HepG2 (cell line): ENCODE results near the gene HDAC10. TPM values are rescaled to one million over a fixed set of nuclear protein-coding genes. Genes with fewer than 3 reads are reported as not detected.

Source experiments
- ATAC-seq: fragments of 200-7000 bp; cut with Tn5 transposase; 3 replicates; pipeline ENCODE4 v1.9.1; 2020; ENCODE audit warnings: mild to moderate bottlenecking, moderate library complexity
- BruUV-seq: library from RNA; stranded (reverse); fragments of 400-500 nt; replicated peaks from 2 replicates; lab custom pipeline; 2021; lab: Mats Ljungman, UMichigan
- CTCF ChIA-PET: fragments of 300-600 bp; formaldehyde crosslinking; extraction: SDS; loops from one replicate; lab custom pipeline; 2021; ENCODE audit warnings: low total read pairs, inconsistent platforms, low intra/inter-chr PET ratio; lab: Yijun Ruan, JAX
- POLR2A ChIA-PET: fragments of 350-600 bp; sonication (Branson Sonifier 250); formaldehyde crosslinking; loops from one replicate; lab custom pipeline; 2020; ENCODE audit warnings: antibody characterized with exemption, inconsistent platforms; lab: Yijun Ruan, JAX
- DNase-seq: peaks from one replicate; pipeline ENCODE4 v3.0.0-alpha.2; 2015; ENCODE audit warnings: low spot score
- FAIRE-seq: peaks from 3 replicates; lab custom pipeline; 2011; peaks lifted over from hg19 to GRCh38; lab: Jason Lieb, UNC
- H2AFZ ChIP-seq: one replicate; pipeline ENCODE4 v1.6.1; 2011; ENCODE audit warnings: low read length, inconsistent platforms
- H3K27ac ChIP-seq: fragments of 300-600 bp; 3 replicates; pipeline ENCODE4 v1.8.0; 2011; ENCODE audit warnings: mixed run types, mild to moderate bottlenecking, mixed read lengths, low read length, inconsistent platforms; ENCODE audit not compliant: insufficient read depth; ENCODE audit errors: extremely low read length
- H3K27me3 ChIP-seq, 2 experiments: fragments of 200-600 bp in 1 of 2; 2 replicates in 1 of 2; 3 replicates in 1 of 2; pipeline versions ENCODE4 v1.6.0 to v1.8.0; 2011; ENCODE audit warnings: low read length in 2 of 2, mild to moderate bottlenecking in 2 of 2, moderate library complexity in 2 of 2, inconsistent platforms in 1 of 2; ENCODE audit not compliant: insufficient read depth in 2 of 2, control insufficient read depth in 1 of 2
- H3K36me3 ChIP-seq, 2 experiments: fragments of 200-600 bp in 1 of 2; replicated peaks in 1 of 2; 2 replicates in 1 of 2; 3 replicates in 1 of 2; pipeline versions ENCODE4 v1.5.1 to v1.8.0; 2011; ENCODE audit warnings: low read length in 2 of 2, inconsistent platforms in 1 of 2; ENCODE audit not compliant: insufficient read depth in 2 of 2, control insufficient read depth in 1 of 2
- H3K4me1 ChIP-seq: 2 replicates; pipeline ENCODE4 v1.5.1; 2012; ENCODE audit warnings: low read length, inconsistent platforms; ENCODE audit not compliant: insufficient read depth
- H3K4me2 ChIP-seq: 2 replicates; pipeline ENCODE4 v1.6.0; 2011; ENCODE audit warnings: low read depth, low read length, inconsistent platforms
- H3K4me3 ChIP-seq, 3 experiments: fragments of 200-600 bp in 1 of 3; sonication (generic), shearing (Covaris generic) in 1 of 3; replicated peaks in 1 of 3; 2 replicates each; pipeline ENCODE4 v1.5.1; 2011 to 2016; ENCODE audit warnings: low read length in 3 of 3, inconsistent platforms in 2 of 3, low read depth in 2 of 3, mild to moderate bottlenecking in 2 of 3, control low read depth in 1 of 3, mixed read lengths in 1 of 3; ENCODE audit not compliant: insufficient read depth in 1 of 3
- H3K79me2 ChIP-seq: one replicate; pipeline ENCODE4 v1.6.1; 2011; ENCODE audit warnings: low read length, inconsistent platforms; ENCODE audit not compliant: insufficient read depth
- H3K9ac ChIP-seq: 2 replicates; pipeline ENCODE4 v1.6.0; 2011; ENCODE audit warnings: mild to moderate bottlenecking, low read depth, low read length, inconsistent platforms; ENCODE audit not compliant: insufficient read depth
- H3K9me3 ChIP-seq: 2 replicates; pipeline ENCODE4 v1.5.1; 2012; ENCODE audit warnings: mild to moderate bottlenecking, low read length
- H4K20me1 ChIP-seq: 2 replicates; pipeline ENCODE4 v1.6.0; 2011; ENCODE audit warnings: inconsistent platforms, mild to moderate bottlenecking, low read length, moderate library complexity; ENCODE audit not compliant: insufficient read depth
- EZH2 ChIP-seq: conservative IDR thresholded peaks from 2 replicates; pipeline ENCODE4 v1.6.1; 2012; ENCODE audit warnings: mild to moderate bottlenecking, low read depth, low read length, moderate library complexity
- HNRNPL ChIP-seq: fragments of 200-400 bp; formaldehyde crosslinking; IDR thresholded peaks from 2 replicates; pipeline ENCODE4 v1.6.1; 2017; ENCODE audit warnings: mild to moderate bottlenecking, low read depth, low read length
- REL ChIP-seq: sonication (generic); formaldehyde crosslinking; conservative IDR thresholded peaks from 2 replicates; pipeline ENCODE4 v1.8.0; 2022; ENCODE audit warnings: mild to moderate bottlenecking, missing genetic modification reagents, moderate library complexity
- STAG1 ChIP-seq: sonication (generic); formaldehyde crosslinking; IDR thresholded peaks from 2 replicates; pipeline ENCODE4 v1.4.0; 2020; ENCODE audit warnings: missing genetic modification reagents
- ZBTB38 ChIP-seq: sonication (generic); formaldehyde crosslinking; IDR thresholded peaks from 2 replicates; pipeline ENCODE4 v1.5.1; 2020; ENCODE audit warnings: mild to moderate bottlenecking, missing genetic modification reagents
- WGBS: methylation state at CpG from one replicate; pipeline ENCODE4 v1.1.6; 2017; ENCODE audit warnings: low lambda C conversion rate; 5-methylcytosine and 5-hydroxymethylcytosine counted together
- in situ Hi-C: cut with HindIII; loops from 2 replicates; pipeline ENCODE4 v1.10.0; 2017; ENCODE audit warnings: low pct_unique_long_range_greater_than_20kb; ENCODE audit not compliant: extremely low pct_ligation_motif_present
- intact Hi-C: fragments of 100-400 bp; cut with micrococcal nuclease; formaldehyde crosslinking; loops from one replicate; pipeline ENCODE4 v1.10.0; 2022; ENCODE audit not compliant: unreplicated experiment
- polyA plus RNA-seq, 8 experiments: library from polyadenylated mRNA; depleted of rRNA in 3 of 8; stranded (reverse) in 7 of 8; unstranded in 1 of 8; fragments of >200 nt; fragmentation: Illumina TruSeq in 4 of 8; extraction: Trizol in 4 of 8; gene quantifications; 2 replicates each; pipeline versions ENCODE4 v1.2.1 to v1.2.3, GENCODE V29; 2011 to 2016; ENCODE audit warnings: low read depth in 4 of 8, missing spikeins in 1 of 8, mixed read lengths in 1 of 8; ENCODE audit not compliant: insufficient read depth in 1 of 8
- total RNA-seq, 5 experiments: library from RNA; depleted of rRNA; stranded (reverse); fragments of >200 nt; fragmentation: Illumina TruSeq; extraction: Trizol; gene quantifications; 2 replicates each; pipeline ENCODE4 v1.2.3, GENCODE V29; 2016; ENCODE audit warnings: low read depth in 1 of 5
- TF ChIP-seq, protein P1 (sequence below): sonication (generic); formaldehyde crosslinking; IDR thresholded peaks from 2 replicates; pipeline ENCODE4 v1.5.0; 2020; ENCODE audit warnings: missing genetic modification reagents
- TF ChIP-seq, protein P2 (sequence below): sonication (generic); formaldehyde crosslinking; IDR thresholded peaks from 2 replicates; pipeline ENCODE4 v1.4.0; 2020; ENCODE audit warnings: missing genetic modification reagents
- TF ChIP-seq, protein P3 (sequence below): sonication (generic); formaldehyde crosslinking; IDR thresholded peaks from 2 replicates; pipeline ENCODE4 v1.5.0; 2020; ENCODE audit warnings: mild to moderate bottlenecking, missing genetic modification reagents, borderline replicate concordance

HDAC10 gene
- total and polyA plus RNA-seq, 2 of the 13 experiments (the other 11 are each of a cell fraction or from before 2014, with no cell fraction given), result 13.9 to 14.9 TPM

DNA sequence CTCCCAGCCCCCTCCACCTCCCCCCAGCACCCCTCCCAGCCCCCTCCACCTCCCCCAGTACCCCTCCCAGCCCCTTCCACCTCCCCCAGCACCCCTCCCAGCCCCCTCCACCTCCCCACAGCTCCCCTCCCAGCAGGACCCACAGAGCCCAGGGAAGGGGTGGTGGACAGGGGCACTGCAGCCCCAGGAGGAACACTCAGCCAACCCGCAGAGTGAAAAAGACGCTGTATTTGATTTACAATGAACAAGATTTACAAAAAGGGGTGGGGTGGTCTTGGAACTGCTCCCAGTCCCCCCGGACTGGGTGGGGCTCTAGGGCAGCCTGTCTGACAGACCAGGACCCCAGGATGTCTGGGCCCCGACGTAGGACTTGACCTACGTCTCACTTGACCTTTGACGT is 23.7 kb upstream of the HDAC10 start (continued):
- TF ChIP-seq, protein P1, sequence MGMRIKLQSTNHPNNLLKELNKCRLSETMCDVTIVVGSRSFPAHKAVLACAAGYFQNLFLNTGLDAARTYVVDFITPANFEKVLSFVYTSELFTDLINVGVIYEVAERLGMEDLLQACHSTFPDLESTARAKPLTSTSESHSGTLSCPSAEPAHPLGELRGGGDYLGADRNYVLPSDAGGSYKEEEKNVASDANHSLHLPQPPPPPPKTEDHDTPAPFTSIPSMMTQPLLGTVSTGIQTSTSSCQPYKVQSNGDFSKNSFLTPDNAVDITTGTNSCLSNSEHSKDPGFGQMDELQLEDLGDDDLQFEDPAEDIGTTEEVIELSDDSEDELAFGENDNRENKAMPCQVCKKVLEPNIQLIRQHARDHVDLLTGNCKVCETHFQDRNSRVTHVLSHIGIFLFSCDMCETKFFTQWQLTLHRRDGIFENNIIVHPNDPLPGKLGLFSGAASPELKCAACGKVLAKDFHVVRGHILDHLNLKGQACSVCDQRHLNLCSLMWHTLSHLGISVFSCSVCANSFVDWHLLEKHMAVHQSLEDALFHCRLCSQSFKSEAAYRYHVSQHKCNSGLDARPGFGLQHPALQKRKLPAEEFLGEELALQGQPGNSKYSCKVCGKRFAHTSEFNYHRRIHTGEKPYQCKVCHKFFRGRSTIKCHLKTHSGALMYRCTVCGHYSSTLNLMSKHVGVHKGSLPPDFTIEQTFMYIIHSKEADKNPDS, result no peak
- TF ChIP-seq REL, result no peak

DNA sequence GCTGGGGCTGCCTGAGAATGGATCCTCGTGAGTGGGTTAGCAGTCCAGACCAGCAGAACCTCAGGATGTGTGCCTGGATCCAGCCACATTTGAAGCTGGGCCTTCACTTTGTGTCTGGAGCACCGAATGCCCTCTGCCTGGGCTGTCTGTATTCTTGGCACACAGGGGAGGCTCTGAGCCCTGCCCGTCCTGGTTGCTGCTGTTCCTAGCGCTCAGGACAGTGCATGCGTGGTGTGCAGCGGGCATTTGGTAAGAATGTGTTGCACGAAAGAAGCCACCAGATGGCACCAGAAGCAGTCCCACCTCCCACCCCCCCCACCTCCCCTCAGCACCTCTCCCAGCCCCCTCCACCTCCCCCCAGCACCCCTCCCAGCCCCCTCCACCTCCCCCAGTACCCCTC is 23.2 kb upstream of the HDAC10 start:
- Histone ChIP-seq H3K27ac (no peak overlapping the region), H3K4me3 (no peak overlapping the region), H3K36me3 (peaks cover 13 to 18% of the 10 kb centered on the region in 2 experiments; a peak in 4 of 5 replicates), H3K9me3 (no peaks in the 10 kb centered on the region), H3K4me2 (no peak overlapping the region), H3K4me1 (peaks cover 23% of the 10 kb centered on the region), H3K79me2 (no peaks in the 10 kb centered on the region), H3K27me3 (peaks cover 6 to 17% of the 10 kb centered on the region in 2 experiments), H2AFZ (no peak overlapping the region), H4K20me1 (peaks cover 7% of the 10 kb centered on the region; the same call in 1 of the 2 replicates), H3K9ac (no peak overlapping the region)
- 75% methylated on average over 4 of the region's 7 CpGs for whole genome bisulfite sequencing
- FAIRE-seq (no peak), DNase-seq (peak; percentile 44), ATAC-seq (peak; percentile 44)
- no TSS peak for BruUV-seq
- in situ Hi-C loops, result no loop called here
- CTCF ChIA-PET, result interaction anchor here (1.7 to 4.2 kb wide), 2 partner anchors 53 to 68 kb away, joined by 21 to 125 read pairs; partner anchors contain the start of genes DENND6B and PPP6R2
- intact Hi-C loops, result no loop called here
- POLR2A ChIA-PET, result no interaction called here
- TF ChIP-seq STAG1 (CRISPR knock-in tag) (peak; percentile 21), EZH2 (no peak), HNRNPL (0 out of 2 replicates have a peak, but pooled peaks have one; percentile 53), ZBTB38 (CRISPR knock-in tag) (peak; percentile 95)
- TF ChIP-seq, protein P2, sequence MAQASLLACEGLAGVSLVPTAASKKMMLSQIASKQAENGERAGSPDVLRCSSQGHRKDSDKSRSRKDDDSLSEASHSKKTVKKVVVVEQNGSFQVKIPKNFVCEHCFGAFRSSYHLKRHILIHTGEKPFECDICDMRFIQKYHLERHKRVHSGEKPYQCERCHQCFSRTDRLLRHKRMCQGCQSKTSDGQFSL (CRISPR knock-in tag), result peak; percentile 90
- TF ChIP-seq, protein P3, sequence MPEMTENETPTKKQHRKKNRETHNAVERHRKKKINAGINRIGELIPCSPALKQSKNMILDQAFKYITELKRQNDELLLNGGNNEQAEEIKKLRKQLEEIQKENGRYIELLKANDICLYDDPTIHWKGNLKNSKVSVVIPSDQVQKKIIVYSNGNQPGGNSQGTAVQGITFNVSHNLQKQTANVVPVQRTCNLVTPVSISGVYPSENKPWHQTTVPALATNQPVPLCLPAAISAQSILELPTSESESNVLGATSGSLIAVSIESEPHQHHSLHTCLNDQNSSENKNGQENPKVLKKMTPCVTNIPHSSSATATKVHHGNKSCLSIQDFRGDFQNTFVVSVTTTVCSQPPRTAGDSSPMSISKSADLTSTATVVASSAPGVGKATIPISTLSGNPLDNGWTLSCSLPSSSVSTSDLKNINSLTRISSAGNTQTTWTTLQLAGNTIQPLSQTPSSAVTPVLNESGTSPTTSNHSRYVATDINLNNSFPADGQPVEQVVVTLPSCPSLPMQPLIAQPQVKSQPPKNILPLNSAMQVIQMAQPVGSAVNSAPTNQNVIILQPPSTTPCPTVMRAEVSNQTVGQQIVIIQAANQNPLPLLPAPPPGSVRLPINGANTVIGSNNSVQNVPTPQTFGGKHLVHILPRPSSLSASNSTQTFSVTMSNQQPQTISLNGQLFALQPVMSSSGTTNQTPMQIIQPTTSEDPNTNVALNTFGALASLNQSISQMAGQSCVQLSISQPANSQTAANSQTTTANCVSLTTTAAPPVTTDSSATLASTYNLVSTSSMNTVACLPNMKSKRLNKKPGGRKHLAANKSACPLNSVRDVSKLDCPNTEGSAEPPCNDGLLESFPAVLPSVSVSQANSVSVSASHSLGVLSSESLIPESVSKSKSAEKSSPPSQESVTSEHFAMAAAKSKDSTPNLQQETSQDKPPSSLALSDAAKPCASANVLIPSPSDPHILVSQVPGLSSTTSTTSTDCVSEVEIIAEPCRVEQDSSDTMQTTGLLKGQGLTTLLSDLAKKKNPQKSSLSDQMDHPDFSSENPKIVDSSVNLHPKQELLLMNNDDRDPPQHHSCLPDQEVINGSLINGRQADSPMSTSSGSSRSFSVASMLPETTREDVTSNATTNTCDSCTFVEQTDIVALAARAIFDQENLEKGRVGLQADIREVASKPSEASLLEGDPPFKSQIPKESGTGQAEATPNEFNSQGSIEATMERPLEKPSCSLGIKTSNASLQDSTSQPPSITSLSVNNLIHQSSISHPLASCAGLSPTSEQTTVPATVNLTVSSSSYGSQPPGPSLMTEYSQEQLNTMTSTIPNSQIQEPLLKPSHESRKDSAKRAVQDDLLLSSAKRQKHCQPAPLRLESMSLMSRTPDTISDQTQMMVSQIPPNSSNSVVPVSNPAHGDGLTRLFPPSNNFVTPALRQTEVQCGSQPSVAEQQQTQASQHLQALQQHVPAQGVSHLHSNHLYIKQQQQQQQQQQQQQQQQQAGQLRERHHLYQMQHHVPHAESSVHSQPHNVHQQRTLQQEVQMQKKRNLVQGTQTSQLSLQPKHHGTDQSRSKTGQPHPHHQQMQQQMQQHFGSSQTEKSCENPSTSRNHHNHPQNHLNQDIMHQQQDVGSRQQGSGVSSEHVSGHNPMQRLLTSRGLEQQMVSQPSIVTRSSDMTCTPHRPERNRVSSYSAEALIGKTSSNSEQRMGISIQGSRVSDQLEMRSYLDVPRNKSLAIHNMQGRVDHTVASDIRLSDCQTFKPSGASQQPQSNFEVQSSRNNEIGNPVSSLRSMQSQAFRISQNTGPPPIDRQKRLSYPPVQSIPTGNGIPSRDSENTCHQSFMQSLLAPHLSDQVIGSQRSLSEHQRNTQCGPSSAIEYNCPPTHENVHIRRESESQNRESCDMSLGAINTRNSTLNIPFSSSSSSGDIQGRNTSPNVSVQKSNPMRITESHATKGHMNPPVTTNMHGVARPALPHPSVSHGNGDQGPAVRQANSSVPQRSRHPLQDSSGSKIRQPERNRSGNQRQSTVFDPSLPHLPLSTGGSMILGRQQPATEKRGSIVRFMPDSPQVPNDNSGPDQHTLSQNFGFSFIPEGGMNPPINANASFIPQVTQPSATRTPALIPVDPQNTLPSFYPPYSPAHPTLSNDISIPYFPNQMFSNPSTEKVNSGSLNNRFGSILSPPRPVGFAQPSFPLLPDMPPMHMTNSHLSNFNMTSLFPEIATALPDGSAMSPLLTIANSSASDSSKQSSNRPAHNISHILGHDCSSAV (CRISPR knock-in tag), result no peak
